ENCODE data around the gene MUC12. TPM values are rescaled to one million over a fixed set of nuclear protein-coding genes. Genes with fewer than 3 reads are reported as not detected.
"Not testable (repeated sequence)": the region's sequence is repeated elsewhere in the genome, so short reads cannot be mapped to it uniquely, and the experiment has no call there.

MUC12 gene
- total RNA-seq, 1 experiment from 2014 or later = 11.5 TPM

- H3K9me3 ChIP-seq (ENCODE audit: control insufficient read depth, low read depth, low read length) = no peaks in the 10 kb centered on the region
- no peak overlapping the region for H2AFZ ChIP-seq (ENCODE audit: low read length)
- no peak overlapping the region for H2BK15ac ChIP-seq (ENCODE audit: low read depth, low read length)
- H3K18ac ChIP-seq (ENCODE audit: insufficient read length, low read depth, low read length) = no peak overlapping the region
- no peak overlapping the region for H2BK20ac ChIP-seq (ENCODE audit: low read depth, low read length, poor library complexity, severe bottlenecking)
- TF ChIP-seq CTCF (conservative IDR thresholded peaks at IDR 0.05) = no peak
- H2AK5ac ChIP-seq (ENCODE audit: insufficient read length, low read length) = no peak overlapping the region
- no peak overlapping the region for H3K23ac ChIP-seq (ENCODE audit: insufficient read length, low read depth, low read length)
- no peaks in the 10 kb centered on the region for H3K23me2 ChIP-seq (ENCODE audit: insufficient read length, low read depth, low read length, poor library complexity, severe bottlenecking)
- 0 out of 4 replicates have a peak, but pooled peaks cover 3% of the 10 kb centered on the region in 2 experiments for H3K4me1 Mint-ChIP-seq
- H3K27ac ChIP-seq (ENCODE audit: insufficient read length, low read depth, low read length) = no peak overlapping the region
- H3K36me3 Mint-ChIP-seq (ENCODE audit: insufficient read depth in 1 of 3, low read depth in 3 of 3) = no peaks in the 10 kb centered on the region
- peaks cover 2% of the 10 kb centered on the region; the same call in 1 of the 2 replicates for H3K27me3 Mint-ChIP-seq (ENCODE audit: low read depth)
- H4K5ac ChIP-seq (ENCODE audit: insufficient read length, low read depth, low read length) = no peak overlapping the region
- H3K4me3 Mint-ChIP-seq = no peak overlapping the region
- H3K4me2 ChIP-seq (ENCODE audit: insufficient read depth, insufficient read length, low read length) = no peak overlapping the region
- H3K14ac ChIP-seq (ENCODE audit: insufficient read depth, low read length) = no peak overlapping the region
- H2BK5ac ChIP-seq (ENCODE audit: insufficient read length, low read length) = no peak overlapping the region
- no peak overlapping the region for H3T11ph ChIP-seq (ENCODE audit: low read length)
- H4K91ac ChIP-seq (ENCODE audit: insufficient read length, low read depth, low read length) = no peak overlapping the region
- no CpG with 5 or more reads among the region's 4 CpGs for WGBS (ENCODE audit: extremely low coverage, insufficient read length, low lambda C conversion rate)
- no peaks in the 10 kb centered on the region; the same call in 1 of the 2 replicates for H3K27me3 ChIP-seq (ENCODE audit: insufficient read depth, low read length)
- H3K4me1 ChIP-seq (ENCODE audit: insufficient read depth, low read length) = no peaks in the 10 kb centered on the region
- H2BK12ac ChIP-seq (ENCODE audit: insufficient read length, low read depth, low read length) = no peak overlapping the region
- no peak overlapping the region for H4K8ac ChIP-seq (replicated peaks; ENCODE audit: insufficient read length, low read depth, low read length)
- DNase-seq = no peak
- H4K20me1 ChIP-seq (ENCODE audit: control insufficient read depth, insufficient read depth, insufficient read length) = no peaks in the 10 kb centered on the region
- H3K27ac Mint-ChIP-seq = no peak overlapping the region
- no peak overlapping the region for H3K9ac ChIP-seq (ENCODE audit: extremely low read depth, insufficient read length, low read length)
- H3K79me2 ChIP-seq (ENCODE audit: insufficient read depth, low read length) = no peaks in the 10 kb centered on the region
- H3K9me3 Mint-ChIP-seq = peaks cover 4% of the 10 kb centered on the region in 2 experiments; a peak in 1 of 5 replicates
- H3K79me1 ChIP-seq (ENCODE audit: insufficient read depth, low read depth, low read length, poor library complexity, severe bottlenecking) = no peaks in the 10 kb centered on the region
- no peak overlapping the region for H2BK120ac ChIP-seq (ENCODE audit: low read depth, low read length, poor library complexity, severe bottlenecking)
- H3K56ac ChIP-seq (ENCODE audit: insufficient read length, low read depth, low read length) = no peak overlapping the region
- no peak overlapping the region for H3K4ac ChIP-seq (ENCODE audit: low read depth, low read length)
These were observed 66.6 kb downstream of the MUC12 start for GRCh38 chr7:101035941-101036340.

GRCh38 chr7:101041283-101041682 lies 71.9 kb downstream of the MUC12 start:
- H3K14ac ChIP-seq (ENCODE audit: insufficient read depth, low read length); H3K9ac ChIP-seq (ENCODE audit: extremely low read depth, insufficient read length, low read length); H3K36me3 Mint-ChIP-seq (ENCODE audit: insufficient read depth in 1 of 3, low read depth in 3 of 3); H3K79me1 ChIP-seq (ENCODE audit: insufficient read depth, low read depth, low read length, poor library complexity, severe bottlenecking); H3K79me2 ChIP-seq (ENCODE audit: insufficient read depth, low read length); H2BK12ac ChIP-seq (ENCODE audit: insufficient read length, low read depth, low read length); H3K27me3 ChIP-seq (ENCODE audit: insufficient read depth, low read length); H3K4me3 Mint-ChIP-seq; H4K91ac ChIP-seq (ENCODE audit: insufficient read length, low read depth, low read length); H3K23ac ChIP-seq (ENCODE audit: insufficient read length, low read depth, low read length); H2AFZ ChIP-seq (ENCODE audit: low read length); H3K9me3 ChIP-seq (ENCODE audit: control insufficient read depth, low read depth, low read length); H3K4me1 ChIP-seq (ENCODE audit: insufficient read depth, low read length); H3K4me1 Mint-ChIP-seq; H4K5ac ChIP-seq (ENCODE audit: insufficient read length, low read depth, low read length); H3K4ac ChIP-seq (ENCODE audit: low read depth, low read length); H3K27ac ChIP-seq (ENCODE audit: insufficient read length, low read depth, low read length); H2BK20ac ChIP-seq (ENCODE audit: low read depth, low read length, poor library complexity, severe bottlenecking); DNase-seq; H2BK120ac ChIP-seq (ENCODE audit: low read depth, low read length, poor library complexity, severe bottlenecking); H3K4me2 ChIP-seq (ENCODE audit: insufficient read depth, insufficient read length, low read length); H3K27ac Mint-ChIP-seq; H3T11ph ChIP-seq (ENCODE audit: low read length); H2BK15ac ChIP-seq (ENCODE audit: low read depth, low read length); H4K8ac ChIP-seq (replicated peaks; ENCODE audit: insufficient read length, low read depth, low read length); H3K23me2 ChIP-seq (ENCODE audit: insufficient read length, low read depth, low read length, poor library complexity, severe bottlenecking); H3K18ac ChIP-seq (ENCODE audit: insufficient read length, low read depth, low read length); H2BK5ac ChIP-seq (ENCODE audit: insufficient read length, low read length); H2AK5ac ChIP-seq (ENCODE audit: insufficient read length, low read length); H3K9me3 Mint-ChIP-seq; H3K56ac ChIP-seq (ENCODE audit: insufficient read length, low read depth, low read length); H4K20me1 ChIP-seq (ENCODE audit: control insufficient read depth, insufficient read depth, insufficient read length): not testable (repeated sequence)
- no CpG with 5 or more reads among the region's 6 CpGs for WGBS (ENCODE audit: extremely low coverage, insufficient read length, low lambda C conversion rate)
- peaks cover 12% of the 10 kb centered on the region for H3K27me3 Mint-ChIP-seq (ENCODE audit: low read depth)

Data from H9 (cell line).